GM18511 (cell line): ENCODE measurements around the gene CPNE5.

Source experiments
- ATAC-seq: cut with Tn5 transposase; IDR thresholded peaks from one replicate; pipeline ENCODE4 v1.9.1; 2021; ENCODE audit warnings: mild to moderate bottlenecking, moderate library complexity; ENCODE audit not compliant: unreplicated experiment

Gene CPNE5

DNA sequence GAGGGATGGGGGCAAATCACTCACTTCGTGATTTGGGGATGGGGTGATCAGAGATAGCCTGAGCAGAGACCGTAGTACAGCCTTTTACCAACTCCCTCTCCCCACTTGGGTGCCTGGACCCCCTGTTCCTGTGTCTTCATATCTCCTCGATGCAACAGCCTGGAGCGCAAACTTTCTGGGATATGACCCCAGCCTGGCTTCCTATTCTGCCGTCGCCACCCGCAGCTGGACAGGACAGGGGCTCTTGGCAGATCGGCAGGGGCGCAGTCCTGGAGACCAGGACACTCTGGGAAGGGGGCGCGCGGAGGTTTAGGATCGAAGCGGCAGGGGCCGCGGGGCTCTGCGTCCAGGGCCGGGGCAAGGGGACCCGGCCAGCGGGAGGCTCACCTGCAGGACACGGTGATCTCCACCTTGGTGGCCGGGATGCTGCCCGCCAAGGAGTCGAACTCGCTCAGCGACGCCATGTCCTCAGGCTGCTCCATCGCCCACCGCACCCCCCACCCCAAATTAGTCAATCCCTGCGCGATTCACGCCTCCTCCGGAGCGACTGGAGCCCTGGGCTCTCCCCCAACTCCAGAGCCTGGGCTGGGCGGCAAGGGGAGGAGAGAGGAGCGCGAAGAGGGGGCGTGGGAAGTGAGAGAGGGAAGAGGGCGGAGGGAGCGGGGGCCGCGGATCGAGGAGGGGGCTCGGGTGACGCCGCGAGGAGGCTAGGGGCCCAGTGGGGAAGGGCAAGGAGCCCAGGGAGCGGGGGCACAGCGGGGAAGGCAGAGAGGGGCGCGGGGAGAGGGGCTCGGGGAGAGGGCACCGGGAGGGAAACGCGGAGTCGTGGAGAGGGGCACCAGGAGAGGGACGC is at the start of gene CPNE5:
Gene CPNE5 (minus strand): TSS at position 549 of the 853 bp plus-strand sequence. CDS start 67 bp downstream, at position 482.
- ATAC-seq: no peak

DNA sequence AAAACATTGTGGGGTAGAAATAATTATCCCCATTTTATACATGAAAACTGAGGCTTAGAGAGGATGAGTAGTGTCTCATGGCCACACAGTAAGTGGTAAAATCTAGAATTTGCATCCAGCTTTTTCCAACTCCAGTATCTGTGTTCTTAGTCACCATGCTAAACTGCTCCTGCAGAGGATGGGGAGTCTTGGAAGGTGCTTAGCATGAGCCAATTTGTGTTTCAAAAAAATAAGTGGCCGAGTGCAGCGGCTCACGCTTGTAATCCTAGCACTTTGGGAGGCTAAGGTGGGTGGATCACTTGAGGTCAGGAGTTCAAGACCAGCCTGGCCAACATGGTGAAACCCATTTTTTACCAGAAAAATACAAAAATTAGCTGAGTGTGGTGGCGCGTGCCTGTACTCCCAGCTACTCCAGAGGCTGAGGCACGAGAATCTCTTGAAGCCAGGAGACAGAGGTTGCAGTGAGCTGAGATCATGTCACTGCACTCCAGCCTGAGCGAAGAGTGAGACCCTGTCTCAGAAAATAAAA is 48.9 kb upstream of the CPNE5 start:
- ATAC-seq: no peak

DNA sequence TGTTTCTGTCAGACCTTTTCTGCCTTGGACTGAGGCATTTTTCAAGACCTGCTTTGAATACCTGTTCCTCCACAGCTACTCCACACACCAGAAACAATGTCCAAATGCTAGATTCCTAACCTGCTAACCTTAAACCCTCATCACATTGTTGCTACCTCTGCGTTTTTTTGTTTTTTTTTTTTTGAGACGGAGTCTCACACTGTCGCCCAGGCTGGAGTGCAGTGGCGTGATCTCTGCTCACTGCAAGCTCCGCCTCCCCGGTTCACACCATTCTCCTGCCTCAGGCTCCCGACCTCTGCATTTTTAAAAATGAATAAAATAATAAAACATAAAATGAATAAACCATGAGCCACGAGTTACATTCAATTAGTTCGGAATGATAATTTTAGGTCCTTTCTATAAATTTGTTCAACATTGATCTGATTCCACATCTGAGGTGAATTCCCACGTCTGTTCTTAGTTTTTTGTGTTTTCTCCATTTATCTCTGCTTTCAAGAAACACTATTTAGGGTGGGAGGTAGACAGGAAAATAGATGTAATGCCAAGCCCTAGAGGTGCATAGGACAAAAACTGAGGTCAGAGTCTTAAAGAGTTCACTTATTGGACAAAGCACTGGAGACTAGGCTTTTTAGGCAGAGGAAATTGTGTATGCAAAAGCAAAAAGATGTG is 47.8 kb upstream of the CPNE5 start:
- ATAC-seq: no peak

DNA sequence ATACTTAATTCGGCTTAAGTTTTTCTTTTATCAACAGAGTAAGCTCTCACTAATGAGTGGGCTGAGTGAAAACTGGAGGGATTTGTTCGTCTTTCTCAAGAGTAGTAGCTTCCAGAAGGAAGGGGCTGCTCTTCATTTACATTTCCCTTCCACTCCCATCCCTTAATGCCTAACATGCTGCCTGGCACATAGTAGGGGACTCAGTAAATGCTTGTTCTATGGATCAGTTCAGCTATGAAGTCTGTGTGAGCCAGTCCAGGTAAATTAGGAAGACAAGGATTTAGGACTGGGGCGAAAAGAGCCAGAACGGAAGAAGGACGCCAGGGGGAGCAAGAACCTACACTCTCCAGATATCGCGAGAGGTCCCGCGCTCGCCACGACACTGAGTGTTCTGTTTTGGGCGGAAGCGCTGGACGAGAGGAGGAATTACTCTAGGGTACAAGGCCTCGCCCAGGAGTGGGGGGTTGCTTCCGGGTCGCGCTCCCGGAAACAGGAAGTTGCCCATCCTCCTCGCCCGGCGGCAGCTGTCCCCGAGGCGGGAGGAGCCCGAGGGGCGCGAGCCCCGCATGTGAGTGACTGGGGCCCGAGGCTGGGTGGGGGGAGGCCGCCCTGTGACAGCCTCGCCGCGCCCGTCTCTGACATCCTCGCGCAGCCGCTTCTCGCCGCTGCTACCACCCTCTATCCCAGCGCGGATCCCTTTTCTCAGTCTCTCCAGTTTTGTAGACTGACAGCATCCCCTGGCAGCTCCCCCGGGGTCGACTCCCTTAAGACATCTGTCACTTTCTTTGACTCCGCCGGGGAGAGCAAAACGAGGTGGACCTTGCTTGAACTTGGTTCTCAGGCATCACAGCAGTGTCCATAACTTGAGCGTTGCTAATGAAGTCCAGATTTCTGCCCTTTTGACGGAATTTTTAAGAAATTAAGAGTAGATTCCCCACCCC is 46.5 kb upstream of the CPNE5 start, which contains the start of gene C6orf89:
Gene C6orf89 (plus strand): TSS at position 492 of the 941 bp plus-strand sequence. CDS start 13,493 bp downstream, outside the sequence.
- peak; percentile 99 for ATAC-seq

DNA sequence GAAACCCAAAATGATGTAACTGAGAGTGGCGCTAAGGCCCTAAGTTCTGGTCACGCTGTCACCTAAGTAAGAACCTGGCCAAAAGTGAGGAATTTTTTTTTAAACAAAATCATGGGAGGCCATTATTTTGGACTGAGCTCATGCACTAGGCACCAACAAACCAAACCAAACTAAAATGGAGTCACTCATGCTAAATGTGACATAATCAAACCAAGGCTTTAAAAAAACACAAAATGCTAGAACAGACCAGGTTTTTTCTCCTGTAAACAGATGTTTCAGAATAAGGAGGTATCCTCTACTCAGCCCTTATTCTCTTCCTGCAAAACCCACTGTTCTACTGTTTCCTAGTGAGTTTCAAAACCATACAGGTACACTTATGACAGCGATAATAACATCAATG is 45.4 kb upstream of the CPNE5 start:
- ATAC-seq: no peak

DNA sequence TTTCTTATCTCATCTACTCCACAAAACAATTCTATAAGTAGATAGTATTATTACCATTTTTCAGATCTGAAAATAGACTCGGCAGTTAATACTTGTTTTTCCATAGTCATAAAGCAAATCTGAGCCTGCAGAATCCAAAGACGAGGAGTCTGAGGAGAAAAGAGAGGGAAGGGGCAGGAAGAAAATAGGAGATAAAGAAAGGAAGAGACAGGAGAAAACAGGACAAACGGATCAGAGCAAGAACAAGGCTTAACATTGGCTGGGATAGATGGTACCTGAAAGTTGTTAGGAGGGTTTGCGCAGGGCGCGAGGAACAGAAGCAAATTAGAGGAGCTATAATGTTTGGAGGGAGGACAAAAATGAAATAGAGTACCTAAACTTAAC is 36.0 kb upstream of the CPNE5 start:
- no peak for ATAC-seq

DNA sequence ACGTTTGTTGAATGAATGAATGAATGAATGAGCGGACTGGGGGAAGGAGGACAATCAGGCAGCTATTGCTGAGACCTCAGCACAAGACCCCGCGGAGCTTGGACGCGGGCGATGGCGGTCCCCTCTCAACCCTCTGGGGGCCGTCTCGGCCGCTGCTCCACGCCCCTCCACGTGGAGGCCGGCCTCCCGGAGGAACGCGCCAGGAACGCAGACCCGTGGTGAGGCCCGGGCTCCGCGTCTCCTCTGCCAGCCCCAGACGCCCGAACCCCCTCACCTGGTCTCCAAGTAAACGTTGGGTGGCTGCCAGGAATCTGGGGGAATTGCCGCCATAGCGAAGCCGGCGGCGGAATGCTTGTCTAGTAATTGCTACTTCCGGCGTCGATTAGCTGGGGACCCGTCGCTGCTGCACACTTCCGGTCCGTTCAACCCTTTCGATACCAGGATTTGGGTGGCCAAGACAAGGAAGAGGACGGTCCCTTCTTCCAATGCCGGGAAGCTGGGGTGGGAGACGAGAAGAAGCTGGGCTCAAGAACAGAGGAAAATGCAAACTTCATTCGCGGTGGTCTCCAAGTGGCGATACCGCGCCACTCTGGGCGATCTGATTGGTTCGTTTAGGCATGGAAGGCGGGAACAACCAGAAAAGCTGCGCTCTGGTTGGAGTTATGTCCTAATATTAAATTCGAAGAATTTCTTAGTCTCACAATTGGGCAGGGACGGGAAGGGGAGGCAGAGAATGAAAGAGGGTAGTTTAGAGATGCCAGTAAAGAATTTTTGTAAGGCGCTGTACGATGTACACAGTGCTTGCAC is 35.4 kb upstream of the CPNE5 start, which contains the start of gene PPIL1:
Gene PPIL1 (minus strand): TSS at position 361 of the 807 bp plus-strand sequence. CDS start 31 bp downstream, at position 330.
- ATAC-seq: peak; percentile 85

DNA sequence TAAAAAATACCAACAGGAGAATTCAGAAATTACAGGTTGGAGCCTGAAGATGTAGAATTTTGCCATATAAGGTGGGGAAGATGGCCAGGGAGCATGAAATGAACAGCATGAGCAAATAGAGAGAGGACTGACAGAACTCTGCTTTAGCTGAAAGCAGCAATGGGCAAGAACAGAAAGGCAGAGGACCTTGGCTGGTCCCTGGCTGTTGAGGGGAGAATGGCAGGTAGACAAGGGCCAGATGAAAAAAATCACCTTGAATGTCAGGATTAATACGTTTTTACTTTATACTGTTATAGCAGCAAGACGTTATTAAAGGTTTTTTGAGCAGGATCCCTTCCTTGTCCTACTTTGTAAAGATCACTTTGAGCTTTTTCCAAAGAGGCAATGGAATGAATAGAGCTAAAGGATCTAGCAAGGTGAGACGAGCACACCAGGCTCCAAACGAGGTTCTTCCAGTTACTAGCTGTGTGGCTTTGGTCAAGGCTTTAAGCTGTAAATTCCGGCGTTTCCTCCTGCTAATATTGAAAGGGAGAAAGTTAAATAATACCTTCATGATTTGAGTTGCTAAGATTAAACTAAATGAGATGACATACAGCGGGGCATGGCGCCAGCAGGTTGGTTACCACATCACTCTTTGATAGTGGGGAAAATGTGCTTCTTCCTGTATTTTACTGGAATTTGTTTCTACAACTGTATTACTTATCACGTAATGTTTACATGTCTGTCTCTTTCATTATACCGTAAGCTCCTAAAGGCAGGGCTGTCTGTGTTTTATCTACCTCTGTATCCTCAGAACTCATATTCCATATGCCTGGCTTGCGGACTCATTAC is 34.6 kb upstream of the CPNE5 start:
- ATAC-seq: no peak

DNA sequence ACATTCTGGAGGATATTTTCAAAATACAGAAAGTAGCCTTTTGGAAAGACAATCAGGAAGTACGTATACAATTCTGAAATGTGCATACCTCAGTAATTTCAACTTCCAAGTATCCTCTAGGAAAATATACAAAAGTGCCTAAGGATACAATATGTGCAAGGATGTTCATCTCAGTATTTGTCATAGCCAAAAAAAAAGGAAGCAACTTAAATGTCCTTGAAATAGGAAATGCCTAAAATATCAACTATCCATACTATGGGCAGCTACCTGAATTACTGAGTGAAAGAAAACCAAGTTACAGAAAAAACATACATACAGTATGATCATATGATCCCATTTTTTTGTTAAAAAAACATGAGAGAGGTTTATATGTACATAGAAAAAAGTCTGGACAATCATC is 33.9 kb upstream of the CPNE5 start:
- ATAC-seq: no peak

DNA sequence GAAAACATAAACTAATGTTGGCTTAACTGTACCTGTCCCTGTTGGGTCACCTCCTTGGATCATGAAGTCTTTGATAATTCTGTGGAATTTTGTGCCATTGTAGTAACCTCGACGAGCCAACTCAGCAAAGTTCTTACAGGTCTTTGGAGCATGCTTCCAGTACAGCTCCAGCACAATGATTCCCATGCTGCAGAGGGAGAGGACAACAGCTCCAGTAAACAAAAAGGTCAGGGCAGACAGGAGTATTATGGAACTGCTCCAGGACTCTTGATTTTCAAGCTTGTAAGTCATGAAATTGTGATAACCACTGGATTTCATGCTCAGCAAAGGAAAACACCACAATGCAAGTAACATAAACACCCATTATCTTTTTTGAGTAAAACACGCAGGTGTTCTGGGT is 32.4 kb upstream of the CPNE5 start:
- no peak for ATAC-seq

DNA sequence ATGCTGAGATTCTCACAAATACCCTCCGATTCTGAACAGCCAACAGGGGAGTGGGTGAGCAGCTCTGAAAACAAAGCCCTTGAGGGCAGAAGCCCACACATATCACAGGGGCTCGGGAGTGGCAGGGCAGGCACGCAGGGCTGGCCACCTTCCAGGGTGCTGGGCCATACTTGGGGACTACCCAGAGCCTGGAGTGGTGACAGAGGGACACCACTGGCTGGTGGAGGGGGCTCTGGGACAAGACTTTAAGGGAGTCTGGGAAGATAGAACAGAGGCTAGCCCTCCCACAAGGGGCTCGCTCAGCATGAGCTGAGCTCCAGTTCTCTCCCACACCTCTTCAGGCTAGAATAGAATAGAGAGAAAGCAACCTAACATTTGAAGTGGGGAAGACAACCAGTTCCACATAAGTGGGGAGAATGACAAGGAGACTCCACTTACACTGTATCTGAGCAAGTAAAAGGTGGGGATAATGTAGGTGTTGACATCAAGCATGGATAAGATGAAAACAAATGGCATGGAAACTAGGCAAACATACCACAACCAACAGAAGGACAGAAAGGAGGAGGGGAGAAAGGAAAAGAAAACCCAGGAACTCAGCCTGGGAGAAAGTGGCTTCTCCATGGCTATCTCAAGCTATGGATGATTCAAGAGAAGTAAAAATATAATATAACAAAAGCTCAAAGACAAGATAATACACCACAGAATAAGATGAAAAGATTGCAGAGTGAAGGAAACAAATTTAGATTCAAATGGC is 28.4 kb upstream of the CPNE5 start:
- ATAC-seq: no peak

DNA sequence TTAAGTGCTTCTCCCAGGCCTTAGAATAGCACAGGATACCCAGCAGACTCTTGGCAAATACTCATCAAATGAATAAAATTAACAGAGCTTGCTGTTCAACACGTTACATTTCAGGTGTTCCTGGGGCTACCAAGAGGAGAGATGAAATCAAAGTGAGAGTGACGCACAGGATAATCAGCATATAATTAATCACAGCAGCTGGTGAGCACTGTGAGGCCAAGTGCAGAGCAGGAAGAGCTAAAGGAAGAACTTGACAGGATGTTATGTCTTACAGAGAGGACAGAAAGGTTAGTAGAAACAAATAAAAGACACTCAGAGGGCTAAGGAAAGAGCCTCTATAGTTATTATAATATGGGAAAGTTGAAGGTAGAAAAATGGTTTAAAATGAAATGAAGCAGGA is 26.6 kb upstream of the CPNE5 start:
- no peak for ATAC-seq

DNA sequence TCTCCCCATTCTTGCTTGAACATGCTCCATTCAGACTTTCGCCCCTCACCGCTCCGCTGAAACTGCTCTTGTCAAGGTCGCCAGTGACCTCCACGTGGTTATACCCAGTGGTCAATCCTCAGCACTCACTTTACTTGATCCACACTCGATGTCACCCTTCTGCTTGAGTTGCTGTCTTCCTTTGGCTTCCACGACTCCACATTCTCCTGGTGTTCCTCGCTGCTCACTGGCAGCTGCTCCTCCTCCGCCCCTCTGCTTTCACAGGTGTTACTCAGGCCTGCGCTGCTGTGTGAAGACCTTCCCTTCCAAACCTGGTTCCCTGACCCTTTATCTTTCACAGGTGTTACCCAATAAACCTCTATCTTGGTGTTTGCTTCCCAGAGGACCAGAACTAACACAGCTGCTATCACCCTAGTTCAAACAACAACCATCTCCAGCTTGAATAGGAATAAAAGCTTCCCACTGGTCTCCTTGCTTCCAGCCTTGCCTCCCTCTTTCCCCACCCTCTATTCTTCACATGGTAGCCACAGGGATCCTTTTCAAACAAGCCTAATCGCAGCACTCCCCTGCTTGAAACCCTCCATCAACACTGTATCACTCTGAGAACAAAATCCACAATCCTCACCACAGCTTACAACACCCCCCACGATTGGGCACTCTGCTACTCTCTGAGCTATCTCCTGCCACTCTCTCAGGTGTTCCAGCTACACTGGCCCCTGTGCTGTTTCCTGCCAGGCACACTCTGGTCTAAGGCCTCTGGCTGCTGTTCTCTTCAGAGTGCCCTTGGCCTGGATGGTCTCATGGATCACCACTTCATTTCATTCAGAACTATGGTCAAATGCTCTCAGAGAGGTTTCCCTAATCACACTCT is 24.7 kb upstream of the CPNE5 start:
- no peak for ATAC-seq

DNA sequence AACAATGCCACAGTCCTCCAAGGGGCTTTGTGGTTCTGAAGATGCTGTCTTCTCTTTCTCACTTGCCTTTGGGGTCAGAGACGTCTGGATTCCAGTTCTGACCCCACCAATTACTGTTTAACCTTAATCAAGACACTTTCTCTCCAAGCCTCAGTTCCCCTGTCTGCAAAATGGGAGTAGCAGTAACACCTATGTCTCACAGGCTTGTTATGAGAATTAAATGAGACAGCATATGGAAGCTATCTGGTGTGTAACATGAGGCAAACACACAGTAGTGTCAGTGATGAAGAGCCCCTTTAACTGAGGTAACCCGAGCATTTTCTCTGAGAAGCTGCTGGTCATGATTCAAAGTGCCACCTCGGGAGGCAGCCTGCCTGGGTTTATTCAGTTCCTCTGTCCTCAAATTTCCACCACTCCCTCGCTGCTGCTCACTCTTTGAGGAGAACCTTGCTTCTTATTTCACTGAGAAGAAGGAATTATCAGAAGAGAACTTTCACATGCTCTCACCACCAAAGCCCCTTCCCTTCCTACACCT is 23.7 kb upstream of the CPNE5 start:
- ATAC-seq: no peak

DNA sequence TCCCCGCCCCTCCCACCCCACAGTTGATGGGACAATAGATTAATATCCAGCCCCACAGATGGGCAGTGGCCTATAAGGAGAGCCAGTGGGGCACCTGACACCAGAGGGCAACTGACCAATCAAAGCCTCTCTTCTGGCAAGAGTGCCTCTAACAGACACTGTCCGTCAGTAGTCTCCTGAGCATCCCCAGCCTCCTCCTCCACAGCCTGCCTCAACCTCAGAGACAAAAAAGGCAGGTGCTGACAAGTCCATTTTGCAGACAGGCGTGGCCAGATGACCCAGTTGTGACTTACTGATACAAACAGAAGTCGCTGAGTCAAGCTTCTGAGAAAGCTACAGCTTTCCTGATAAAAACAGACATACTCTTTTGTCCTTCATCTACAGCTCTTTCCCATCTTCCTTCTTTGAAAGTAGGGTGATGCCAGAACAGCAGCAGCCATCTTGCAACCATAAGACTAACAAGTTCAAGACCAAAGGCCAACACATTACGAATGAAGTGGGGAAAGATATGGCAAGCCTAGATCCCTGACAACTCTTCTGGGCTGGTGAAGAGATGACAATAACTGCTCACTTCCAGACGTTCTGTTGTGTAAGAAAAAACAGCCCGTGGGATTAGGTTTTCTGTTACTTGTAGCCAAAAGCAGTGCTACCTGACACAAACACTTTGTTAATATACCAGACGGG is 23.1 kb upstream of the CPNE5 start:
- ATAC-seq: no peak

DNA sequence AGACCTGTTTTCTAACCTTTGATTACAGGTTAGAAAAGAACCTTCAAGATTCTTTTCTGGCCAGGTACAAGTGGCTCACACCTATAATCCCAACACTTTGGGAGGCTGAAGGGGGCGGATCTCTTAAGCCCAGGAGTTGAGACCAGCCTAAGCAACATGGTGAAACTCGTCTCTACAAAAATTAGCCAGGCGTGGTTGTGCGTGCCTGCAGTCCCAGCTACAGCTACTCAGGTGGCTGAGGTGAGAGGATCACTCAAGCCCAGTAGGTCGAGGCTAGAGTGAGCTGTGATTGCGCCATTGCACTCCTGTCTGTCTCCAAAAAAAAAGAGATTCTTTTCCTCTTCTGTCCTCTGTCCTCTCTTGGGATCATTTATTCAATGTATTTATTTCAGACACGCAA is 20.9 kb upstream of the CPNE5 start:
- ATAC-seq: no peak
